Ascending aorta (tissue), 2 donors: ENCODE results near the gene C4BPB. TPM values are rescaled to one million over a fixed set of nuclear protein-coding genes. Genes with fewer than 3 reads are reported as not detected.

Experiments used
- DNase-seq, 2 donors: peaks; one replicate each; pipeline ENCODE4 v3.0.0-alpha.2; 2019; ENCODE audit warnings: low spot score in 2 of 2
- H3K27ac ChIP-seq, 2 donors: fragments of 200-600 bp; sonication (generic); one replicate each; pipeline ENCODE4 v1.5.1; 2016 to 2017; ENCODE audit warnings: mild to moderate bottlenecking in 1 of 2
- H3K27me3 ChIP-seq: fragments of 200-600 bp; sonication (generic); one replicate; pipeline ENCODE4 v1.5.1; 2017
- H3K36me3 ChIP-seq, 2 donors: fragments of 200-600 bp; sonication (generic); one replicate each; pipeline ENCODE4 v1.5.1; 2016
- H3K4me1 ChIP-seq, 2 donors: fragments of 200-600 bp; sonication (generic); one replicate each; pipeline ENCODE4 v1.5.1; 2016 to 2017; ENCODE audit warnings: mild to moderate bottlenecking in 1 of 2
- H3K4me3 ChIP-seq, 2 donors: fragments of 200-600 bp; sonication (generic); one replicate each; pipeline ENCODE4 v1.5.1; 2016 to 2017; ENCODE audit warnings: mild to moderate bottlenecking in 1 of 2
- H3K9me3 ChIP-seq, 2 donors: fragments of 200-600 bp; sonication (generic); one replicate each; pipeline ENCODE4 v1.5.1; 2016
- intact Hi-C: fragments of 100-400 bp; cut with DNase I; formaldehyde crosslinking; loops from one replicate; pipeline ENCODE4 v1.15.1; 2023
- total RNA-seq: library from RNA; depleted of rRNA; stranded (reverse); fragments of >200 nt; gene quantifications from one replicate; pipeline ENCODE4 v1.1.0, GENCODE V29; 2016
- TF ChIP-seq, protein P1 (sequence below), 3 experiments: fragments of 200-600 bp in 2 of 3; fragments of 450-650 bp in 1 of 3; sonication (generic) in 2 of 3; IDR thresholded peaks; one replicate each; pipeline ENCODE4 v1.5.1; 2016 to 2019; ENCODE audit warnings: antibody characterized with exemption in 3 of 3, mild to moderate bottlenecking in 1 of 3, moderate library complexity in 1 of 3

Gene C4BPB
- total RNA-seq, 1 donor from 2014 or later: not detected

DNA sequence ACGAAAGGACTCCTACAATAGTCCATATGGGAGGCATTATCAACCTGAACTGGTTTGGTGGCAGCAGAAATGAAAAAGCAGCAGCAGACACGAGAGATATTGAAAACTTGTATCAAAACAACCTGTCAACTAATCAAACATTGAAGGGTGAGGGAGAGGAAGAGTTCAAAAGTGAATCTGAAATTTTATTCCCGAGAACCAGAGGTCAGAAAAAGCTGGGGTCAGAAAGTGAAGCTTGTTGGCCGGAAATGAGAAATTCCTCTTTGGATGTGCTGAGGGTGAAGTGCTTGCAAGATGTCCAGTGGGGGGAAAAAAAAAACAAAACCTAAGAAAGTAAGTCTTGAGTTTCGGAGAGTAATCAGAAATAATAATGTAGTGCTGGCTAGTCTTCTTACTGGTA lies 13.5 kb downstream of the C4BPB start:
- TF ChIP-seq, protein P1, sequence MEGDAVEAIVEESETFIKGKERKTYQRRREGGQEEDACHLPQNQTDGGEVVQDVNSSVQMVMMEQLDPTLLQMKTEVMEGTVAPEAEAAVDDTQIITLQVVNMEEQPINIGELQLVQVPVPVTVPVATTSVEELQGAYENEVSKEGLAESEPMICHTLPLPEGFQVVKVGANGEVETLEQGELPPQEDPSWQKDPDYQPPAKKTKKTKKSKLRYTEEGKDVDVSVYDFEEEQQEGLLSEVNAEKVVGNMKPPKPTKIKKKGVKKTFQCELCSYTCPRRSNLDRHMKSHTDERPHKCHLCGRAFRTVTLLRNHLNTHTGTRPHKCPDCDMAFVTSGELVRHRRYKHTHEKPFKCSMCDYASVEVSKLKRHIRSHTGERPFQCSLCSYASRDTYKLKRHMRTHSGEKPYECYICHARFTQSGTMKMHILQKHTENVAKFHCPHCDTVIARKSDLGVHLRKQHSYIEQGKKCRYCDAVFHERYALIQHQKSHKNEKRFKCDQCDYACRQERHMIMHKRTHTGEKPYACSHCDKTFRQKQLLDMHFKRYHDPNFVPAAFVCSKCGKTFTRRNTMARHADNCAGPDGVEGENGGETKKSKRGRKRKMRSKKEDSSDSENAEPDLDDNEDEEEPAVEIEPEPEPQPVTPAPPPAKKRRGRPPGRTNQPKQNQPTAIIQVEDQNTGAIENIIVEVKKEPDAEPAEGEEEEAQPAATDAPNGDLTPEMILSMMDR (IDR thresholded peaks at IDR 0.05): no peak
- no peaks in the 10 kb centered on the region for H3K36me3 ChIP-seq
- H3K27ac ChIP-seq: no peak overlapping the region
- intact Hi-C loops: no loop called here
- no peaks in the 10 kb centered on the region for H3K27me3 ChIP-seq
- no peaks in the 10 kb centered on the region for H3K9me3 ChIP-seq
- DNase-seq: no peak
- H3K4me1 ChIP-seq: no peaks in the 10 kb centered on the region
- no peak overlapping the region for H3K4me3 ChIP-seq

DNA sequence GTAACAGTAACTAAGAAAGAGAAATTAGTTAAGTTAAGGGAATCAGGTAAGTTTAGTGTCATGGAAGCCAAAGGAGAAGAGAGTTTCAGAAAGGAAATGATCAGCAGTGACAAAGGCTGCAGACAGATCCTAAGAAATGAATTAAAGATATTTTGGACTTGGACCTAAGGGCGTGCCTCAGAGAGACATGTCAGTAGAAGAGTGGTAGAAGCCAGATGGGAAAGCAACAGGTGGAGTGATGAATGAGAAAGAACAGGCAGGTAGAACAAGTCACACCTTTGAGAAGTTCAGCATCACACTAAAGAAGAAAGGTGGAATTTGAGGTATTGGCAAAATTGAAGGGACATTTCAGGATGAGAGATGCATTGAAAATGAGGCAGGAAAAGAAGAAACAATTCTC lies 14.0 kb downstream of the C4BPB start:
- TF ChIP-seq, protein P1 (IDR thresholded peaks at IDR 0.05): no peak
- no peaks in the 10 kb centered on the region for H3K4me1 ChIP-seq

DNA sequence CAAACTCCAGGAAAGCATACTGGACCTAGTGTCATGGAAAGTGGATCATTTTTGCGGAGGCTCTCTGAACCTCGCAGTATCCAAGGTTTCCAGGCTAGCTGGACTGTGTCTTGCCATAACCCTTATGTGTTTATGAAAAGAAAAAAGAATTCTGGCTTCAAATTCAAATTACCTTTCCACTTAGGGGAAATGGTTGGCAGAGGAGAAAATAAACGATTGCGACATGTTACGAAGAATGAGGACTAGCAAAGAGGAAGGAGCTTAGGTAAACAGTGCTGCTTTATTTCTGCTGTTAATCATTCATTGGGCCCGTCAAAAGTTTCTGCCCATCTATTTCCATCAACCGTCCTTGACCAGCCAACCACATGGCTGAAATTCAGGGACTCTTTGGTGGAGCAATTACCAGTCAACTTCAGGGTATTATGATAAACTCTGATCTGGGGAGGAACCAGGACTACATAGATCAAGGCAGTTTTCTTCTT lies 15.3 kb downstream of the C4BPB start, which contains the start of gene C4BPA:
Gene C4BPA, plus strand, starts transcription at position 342 of the 482 bp plus-strand sequence. CDS start 8,793 bp downstream, outside the sequence.
- no peaks in the 10 kb centered on the region for H3K36me3 ChIP-seq
- H3K4me3 ChIP-seq: no peak within 1 kb of the TSS
- intact Hi-C loops: no loop called here
- H3K27me3 ChIP-seq: no peaks in the 10 kb centered on the region
- H3K9me3 ChIP-seq: no peaks in the 10 kb centered on the region
- TF ChIP-seq, protein P1 (IDR thresholded peaks at IDR 0.05): no peak
- H3K27ac ChIP-seq: no peak within 1 kb of the TSS
- no peaks in the 10 kb centered on the region for H3K4me1 ChIP-seq
- DNase-seq: no peak

More for the DNA sequence above, 14.0 kb downstream of the C4BPB start:
- intact Hi-C loops: no loop called here
- Histone ChIP-seq H3K36me3 (no peaks in the 10 kb centered on the region), H3K4me3 (no peak overlapping the region), H3K27me3 (no peaks in the 10 kb centered on the region), H3K9me3 (no peaks in the 10 kb centered on the region), H3K27ac (no peak overlapping the region)
- DNase-seq: no peak

DNA sequence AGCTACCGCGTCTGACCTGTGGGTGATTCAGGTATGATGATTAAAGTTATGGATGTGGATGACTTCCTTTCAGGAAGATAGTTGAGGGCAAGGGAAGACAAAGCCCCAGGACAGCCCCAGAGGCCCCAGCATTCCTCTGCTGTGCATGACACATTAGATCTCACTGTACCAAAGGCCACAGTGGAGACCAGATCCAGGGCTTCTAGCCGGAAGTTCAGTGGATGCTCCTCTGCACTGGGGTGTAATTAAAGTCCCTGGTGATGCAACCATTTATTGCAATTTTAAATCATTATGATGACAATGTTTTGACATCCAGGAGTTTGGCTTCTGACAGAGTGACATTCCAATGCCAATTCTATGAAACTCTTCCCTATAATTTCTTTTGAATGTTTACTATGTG lies 20.3 kb downstream of the C4BPB start:
- H3K4me3 ChIP-seq: no peak overlapping the region
- H3K27ac ChIP-seq: no peak overlapping the region
- H3K4me1 ChIP-seq: no peaks in the 10 kb centered on the region
- intact Hi-C loops: no loop called here
- TF ChIP-seq, protein P1 (IDR thresholded peaks at IDR 0.05): no peak
- DNase-seq: no peak
- no peaks in the 10 kb centered on the region for H3K36me3 ChIP-seq
- H3K27me3 ChIP-seq: no peaks in the 10 kb centered on the region
- H3K9me3 ChIP-seq: no peaks in the 10 kb centered on the region

DNA sequence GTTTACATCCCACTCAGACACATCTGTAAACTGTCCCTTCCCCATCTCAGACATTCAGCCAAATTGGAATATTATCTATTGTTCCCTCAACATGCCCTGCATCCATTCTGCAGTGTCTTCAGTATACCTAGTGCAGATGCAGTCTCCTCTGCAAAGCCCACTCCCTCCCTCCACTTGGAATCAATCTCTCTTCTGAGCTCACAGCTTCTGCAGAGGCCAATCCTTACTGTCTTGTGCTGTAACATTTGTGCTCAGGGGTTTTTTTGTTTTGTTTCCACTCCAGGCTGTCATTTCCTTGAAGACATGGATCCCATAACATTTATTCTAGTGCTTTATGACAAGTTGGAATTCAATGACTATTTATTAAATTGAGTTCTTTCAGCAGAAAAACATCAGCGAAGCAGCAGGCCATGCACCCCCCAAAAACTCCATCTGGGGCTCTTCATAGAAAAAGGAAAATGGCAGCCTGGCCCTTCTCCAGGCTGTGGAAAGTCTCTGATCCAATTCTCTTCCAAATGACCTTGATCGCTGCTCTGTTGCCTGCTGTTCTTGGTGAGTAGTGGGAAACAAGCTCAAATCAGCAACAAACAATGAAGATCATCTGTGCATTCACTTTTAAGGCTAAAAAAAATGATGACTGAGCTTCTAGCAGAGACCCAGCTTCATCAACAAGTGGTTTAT lies 24.1 kb downstream of the C4BPB start:
- H3K27ac ChIP-seq: no peak overlapping the region

More for the DNA sequence above, 24.1 kb downstream of the C4BPB start:
- Histone ChIP-seq H3K27me3 (no peaks in the 10 kb centered on the region), H3K36me3 (no peaks in the 10 kb centered on the region), H3K4me3 (no peak overlapping the region), H3K9me3 (no peaks in the 10 kb centered on the region), H3K4me1 (no peaks in the 10 kb centered on the region)
- TF ChIP-seq, protein P1 (IDR thresholded peaks at IDR 0.05): no peak
- DNase-seq: no peak
- intact Hi-C loops: no loop called here
